ENCODE measurements around the gene LRP11. TPM values are rescaled to one million over a fixed set of nuclear protein-coding genes. Genes with fewer than 3 reads are reported as not detected.

LRP11 gene
- total and polyA plus RNA-seq, 2 of the 13 experiments (the other 11 are each of a cell fraction or from before 2014, with no cell fraction given), result 32.4 to 48.9 TPM

DNA sequence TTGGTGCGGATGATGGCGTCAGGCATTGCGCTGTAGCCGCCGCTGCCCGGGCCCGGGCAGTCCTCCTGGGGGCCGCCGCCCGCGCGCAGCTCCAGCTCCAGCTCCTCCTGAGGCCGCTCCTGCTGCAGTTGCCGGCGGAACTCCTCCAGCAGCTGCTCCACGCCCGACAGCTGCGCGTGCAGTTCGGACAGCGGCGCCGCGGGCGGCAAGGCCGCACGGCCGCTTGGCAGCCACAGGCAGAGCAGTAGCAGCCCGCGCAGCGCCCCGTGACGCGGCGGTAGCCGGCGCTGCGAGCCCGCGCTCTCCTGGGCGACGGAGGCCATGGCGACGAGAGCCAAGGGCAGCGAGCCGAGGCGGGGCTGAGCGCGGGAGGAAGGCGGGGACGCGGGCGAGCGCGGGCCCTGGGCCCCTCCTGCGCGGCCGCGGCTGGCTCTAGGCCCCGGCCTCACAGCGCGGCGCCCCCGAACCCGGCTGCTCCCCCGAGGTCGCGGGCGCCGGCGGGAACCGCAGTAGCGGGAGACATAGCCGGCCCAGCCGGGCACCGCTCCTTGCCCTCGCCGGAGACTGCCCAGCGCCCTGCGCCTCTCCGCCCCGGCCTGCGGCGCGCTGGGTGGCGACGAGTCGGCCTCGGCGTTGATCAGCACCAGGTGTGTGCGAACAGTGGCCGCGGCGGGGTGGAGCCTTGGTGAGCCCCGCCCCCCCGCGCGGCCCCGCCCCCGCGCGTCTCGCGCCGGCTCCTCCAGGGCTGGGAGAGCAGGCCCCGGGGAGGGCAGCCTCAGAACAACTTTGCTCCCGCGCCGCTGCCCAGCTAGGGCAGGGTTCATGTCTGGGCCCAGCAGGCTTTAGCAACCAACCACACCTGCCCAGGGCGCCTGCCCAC lies at the start of gene LRP11 (continued):
- TF ChIP-seq, protein P1, sequence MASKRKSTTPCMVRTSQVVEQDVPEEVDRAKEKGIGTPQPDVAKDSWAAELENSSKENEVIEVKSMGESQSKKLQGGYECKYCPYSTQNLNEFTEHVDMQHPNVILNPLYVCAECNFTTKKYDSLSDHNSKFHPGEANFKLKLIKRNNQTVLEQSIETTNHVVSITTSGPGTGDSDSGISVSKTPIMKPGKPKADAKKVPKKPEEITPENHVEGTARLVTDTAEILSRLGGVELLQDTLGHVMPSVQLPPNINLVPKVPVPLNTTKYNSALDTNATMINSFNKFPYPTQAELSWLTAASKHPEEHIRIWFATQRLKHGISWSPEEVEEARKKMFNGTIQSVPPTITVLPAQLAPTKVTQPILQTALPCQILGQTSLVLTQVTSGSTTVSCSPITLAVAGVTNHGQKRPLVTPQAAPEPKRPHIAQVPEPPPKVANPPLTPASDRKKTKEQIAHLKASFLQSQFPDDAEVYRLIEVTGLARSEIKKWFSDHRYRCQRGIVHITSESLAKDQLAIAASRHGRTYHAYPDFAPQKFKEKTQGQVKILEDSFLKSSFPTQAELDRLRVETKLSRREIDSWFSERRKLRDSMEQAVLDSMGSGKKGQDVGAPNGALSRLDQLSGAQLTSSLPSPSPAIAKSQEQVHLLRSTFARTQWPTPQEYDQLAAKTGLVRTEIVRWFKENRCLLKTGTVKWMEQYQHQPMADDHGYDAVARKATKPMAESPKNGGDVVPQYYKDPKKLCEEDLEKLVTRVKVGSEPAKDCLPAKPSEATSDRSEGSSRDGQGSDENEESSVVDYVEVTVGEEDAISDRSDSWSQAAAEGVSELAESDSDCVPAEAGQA (IDR thresholded peaks at IDR 0.05; ENCODE audit: low read depth), result peak; percentile 52; the same call in 1 of the 2 replicates
- TF ChIP-seq, protein P1 (CRISPR knock-in tag; IDR thresholded peaks at IDR 0.05; ENCODE audit: borderline replicate concordance), result 0 out of 2 replicates have a peak, but pooled peaks have one; percentile 35
- TF ChIP-seq SSRP1 (CRISPR knock-in tag; IDR thresholded peaks at IDR 0.05), result no peak
- peak; percentile 68; the same call in 1 of the 2 replicates for TF ChIP-seq SAFB2 (CRISPR knock-in tag; IDR thresholded peaks at IDR 0.05; ENCODE audit: borderline replicate concordance, low read depth)
- no peak for TF ChIP-seq SYNCRIP (IDR thresholded peaks at IDR 0.05; ENCODE audit: insufficient read depth, low read depth, low read length)
- TF ChIP-seq ZNF260 (CRISPR knock-in tag; IDR thresholded peaks at IDR 0.05; ENCODE audit: borderline replicate concordance, low read depth), result no peak
- TF ChIP-seq ZNF451 (CRISPR knock-in tag; IDR thresholded peaks at IDR 0.05), result peak; percentile 69
- no peak for TF ChIP-seq SOX6 (IDR thresholded peaks at IDR 0.05)
- TF ChIP-seq SOX6 (CRISPR knock-in tag; IDR thresholded peaks at IDR 0.05), result peak; percentile 7; the same call in 1 of the 2 replicates
- peak; percentile 76 for TF ChIP-seq TAF1 (CRISPR knock-in tag; IDR thresholded peaks at IDR 0.05)
- TF ChIP-seq, protein P2, sequence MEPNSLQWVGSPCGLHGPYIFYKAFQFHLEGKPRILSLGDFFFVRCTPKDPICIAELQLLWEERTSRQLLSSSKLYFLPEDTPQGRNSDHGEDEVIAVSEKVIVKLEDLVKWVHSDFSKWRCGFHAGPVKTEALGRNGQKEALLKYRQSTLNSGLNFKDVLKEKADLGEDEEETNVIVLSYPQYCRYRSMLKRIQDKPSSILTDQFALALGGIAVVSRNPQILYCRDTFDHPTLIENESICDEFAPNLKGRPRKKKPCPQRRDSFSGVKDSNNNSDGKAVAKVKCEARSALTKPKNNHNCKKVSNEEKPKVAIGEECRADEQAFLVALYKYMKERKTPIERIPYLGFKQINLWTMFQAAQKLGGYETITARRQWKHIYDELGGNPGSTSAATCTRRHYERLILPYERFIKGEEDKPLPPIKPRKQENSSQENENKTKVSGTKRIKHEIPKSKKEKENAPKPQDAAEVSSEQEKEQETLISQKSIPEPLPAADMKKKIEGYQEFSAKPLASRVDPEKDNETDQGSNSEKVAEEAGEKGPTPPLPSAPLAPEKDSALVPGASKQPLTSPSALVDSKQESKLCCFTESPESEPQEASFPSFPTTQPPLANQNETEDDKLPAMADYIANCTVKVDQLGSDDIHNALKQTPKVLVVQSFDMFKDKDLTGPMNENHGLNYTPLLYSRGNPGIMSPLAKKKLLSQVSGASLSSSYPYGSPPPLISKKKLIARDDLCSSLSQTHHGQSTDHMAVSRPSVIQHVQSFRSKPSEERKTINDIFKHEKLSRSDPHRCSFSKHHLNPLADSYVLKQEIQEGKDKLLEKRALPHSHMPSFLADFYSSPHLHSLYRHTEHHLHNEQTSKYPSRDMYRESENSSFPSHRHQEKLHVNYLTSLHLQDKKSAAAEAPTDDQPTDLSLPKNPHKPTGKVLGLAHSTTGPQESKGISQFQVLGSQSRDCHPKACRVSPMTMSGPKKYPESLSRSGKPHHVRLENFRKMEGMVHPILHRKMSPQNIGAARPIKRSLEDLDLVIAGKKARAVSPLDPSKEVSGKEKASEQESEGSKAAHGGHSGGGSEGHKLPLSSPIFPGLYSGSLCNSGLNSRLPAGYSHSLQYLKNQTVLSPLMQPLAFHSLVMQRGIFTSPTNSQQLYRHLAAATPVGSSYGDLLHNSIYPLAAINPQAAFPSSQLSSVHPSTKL (CRISPR knock-in tag; IDR thresholded peaks at IDR 0.05), result peak; percentile 47; the same call in 1 of the 2 replicates
- TF ChIP-seq BRD4 (CRISPR knock-in tag; IDR thresholded peaks at IDR 0.05), result no peak
- TF ChIP-seq ZNF761 (CRISPR knock-in tag; conservative IDR thresholded peaks at IDR 0.05), result no peak
- no peak for TF ChIP-seq ZFP36 (IDR thresholded peaks at IDR 0.05; ENCODE audit: borderline replicate concordance, low read depth, low read length, partially characterized antibody)
- no peak; the same call in none of the 2 replicates for TF ChIP-seq FOXA3 (CRISPR knock-in tag; IDR thresholded peaks at IDR 0.05)
- TF ChIP-seq PBX3 (CRISPR knock-in tag; IDR thresholded peaks at IDR 0.05; ENCODE audit: borderline replicate concordance), result no peak; the same call in 1 of the 2 replicates
- TF ChIP-seq ZNF557 (CRISPR knock-in tag; IDR thresholded peaks at IDR 0.05), result no peak
- TF ChIP-seq ZKSCAN1 (IDR thresholded peaks at IDR 0.05; ENCODE audit: low read length), result no peak
- TF ChIP-seq ZNF326 (CRISPR knock-in tag; IDR thresholded peaks at IDR 0.05; ENCODE audit: borderline replicate concordance), result no peak
